ENCODE data around the gene PHF2.

PHF2 gene

GRCh38 chr9:93630806-93631411, 54.5 kb downstream of the PHF2 start:
- H3K27ac Mint-ChIP-seq: no peak overlapping the region
- no peaks in the 10 kb centered on the region for H3K27me3 Mint-ChIP-seq
- H3K9me3 Mint-ChIP-seq: peaks cover 5 to 12% of the 10 kb centered on the region in 2 donors
- H3K36me3 Mint-ChIP-seq: peaks cover 31 to 50% of the 10 kb centered on the region in 2 donors
- no peak for ATAC-seq (replicated peaks)
- H3K4me3 Mint-ChIP-seq: no peak overlapping the region
- H3K4me1 Mint-ChIP-seq: peaks cover 0 to 4% of the 10 kb centered on the region in 2 donors
- no peak for DNase-seq

GRCh38 chr9:93633492-93634221, 57.3 kb downstream of the PHF2 start:
- Mint-ChIP-seq H3K36me3 (peaks cover 49 to 61% of the 10 kb centered on the region in 2 donors), H3K27ac (no peak overlapping the region), H3K27me3 (no peaks in the 10 kb centered on the region), H3K4me1 (peaks cover 0 to 4% of the 10 kb centered on the region in 2 donors), H3K9me3 (peaks cover 10 to 11% of the 10 kb centered on the region in 2 donors), H3K4me3 (no peak overlapping the region)
- DNase-seq: no peak
- ATAC-seq (replicated peaks): no peak

GRCh38 chr9:93634311-93635185, 58.2 kb downstream of the PHF2 start:
- Mint-ChIP-seq H3K4me1 (peaks cover 0 to 4% of the 10 kb centered on the region in 2 donors), H3K27me3 (no peaks in the 10 kb centered on the region), H3K36me3 (peaks cover 52 to 65% of the 10 kb centered on the region in 2 donors), H3K27ac (no peak overlapping the region), H3K4me3 (no peak overlapping the region), H3K9me3 (peaks cover 10 to 11% of the 10 kb centered on the region in 2 donors)
- DNase-seq: no peak
- ATAC-seq (replicated peaks): no peak

GRCh38 chr9:93635186-93636107, 59.1 kb downstream of the PHF2 start:
- DNase-seq: no peak
- H3K9me3 Mint-ChIP-seq: peaks cover 10 to 11% of the 10 kb centered on the region in 2 donors
- H3K36me3 Mint-ChIP-seq: peaks cover 56 to 66% of the 10 kb centered on the region in 2 donors
- no peak for ATAC-seq (replicated peaks)
- H3K4me3 Mint-ChIP-seq: no peak overlapping the region
- no peak overlapping the region for H3K27ac Mint-ChIP-seq
- peaks cover 0 to 2% of the 10 kb centered on the region in 2 donors for H3K4me1 Mint-ChIP-seq
- no peaks in the 10 kb centered on the region for H3K27me3 Mint-ChIP-seq

- no peak overlapping the region for H3K27ac Mint-ChIP-seq
- H3K4me3 Mint-ChIP-seq: no peak overlapping the region
- no peak for ATAC-seq (replicated peaks)
- H3K9me3 Mint-ChIP-seq: peaks cover 10 to 11% of the 10 kb centered on the region in 2 donors
- peaks cover 56 to 68% of the 10 kb centered on the region in 2 donors for H3K36me3 Mint-ChIP-seq
- DNase-seq: no peak
- no peaks in the 10 kb centered on the region for H3K4me1 Mint-ChIP-seq
- H3K27me3 Mint-ChIP-seq: no peaks in the 10 kb centered on the region
Measured at GRCh38 chr9:93636172-93636661, 59.8 kb downstream of the PHF2 start.

GRCh38 chr9:93636667-93637066, 60.3 kb downstream of the PHF2 start:
- no peak for DNase-seq
- no peak for ATAC-seq (replicated peaks)
- no peak overlapping the region for H3K27ac Mint-ChIP-seq
- H3K4me1 Mint-ChIP-seq: no peaks in the 10 kb centered on the region
- H3K36me3 Mint-ChIP-seq: peaks cover 55 to 72% of the 10 kb centered on the region in 2 donors
- H3K9me3 Mint-ChIP-seq: peaks cover 10 to 11% of the 10 kb centered on the region in 2 donors
- no peak overlapping the region for H3K4me3 Mint-ChIP-seq
- H3K27me3 Mint-ChIP-seq: no peaks in the 10 kb centered on the region

- DNase-seq: no peak
- no peaks in the 10 kb centered on the region for H3K27me3 Mint-ChIP-seq
- no peaks in the 10 kb centered on the region for H3K4me1 Mint-ChIP-seq
- H3K9me3 Mint-ChIP-seq: peaks cover 10 to 11% of the 10 kb centered on the region in 2 donors
- no peak overlapping the region for H3K4me3 Mint-ChIP-seq
- no peak for ATAC-seq (replicated peaks)
- no peak overlapping the region for H3K27ac Mint-ChIP-seq
- H3K36me3 Mint-ChIP-seq: peaks cover 58 to 79% of the 10 kb centered on the region in 2 donors
Measured at GRCh38 chr9:93637886-93638285, 61.5 kb downstream of the PHF2 start.

GRCh38 chr9:93640027-93640426, 63.6 kb downstream of the PHF2 start:
- H3K27me3 Mint-ChIP-seq: no peaks in the 10 kb centered on the region
- H3K9me3 Mint-ChIP-seq: peaks cover 10 to 11% of the 10 kb centered on the region in 2 donors
- DNase-seq (no peak), ATAC-seq (replicated peaks) (no peak)
- H3K36me3 Mint-ChIP-seq: peaks cover 66 to 83% of the 10 kb centered on the region in 2 donors
- no peak overlapping the region for H3K27ac Mint-ChIP-seq
- H3K4me1 Mint-ChIP-seq: no peaks in the 10 kb centered on the region
- no peak overlapping the region for H3K4me3 Mint-ChIP-seq

- H3K27me3 Mint-ChIP-seq: no peaks in the 10 kb centered on the region
- H3K4me3 Mint-ChIP-seq: no peak overlapping the region
- H3K36me3 Mint-ChIP-seq: peaks cover 40 to 57% of the 10 kb centered on the region in 2 donors
- peaks cover 0 to 2% of the 10 kb centered on the region in 2 donors for H3K9me3 Mint-ChIP-seq
- H3K27ac Mint-ChIP-seq: no peak overlapping the region
- ATAC-seq (replicated peaks) (no peak), DNase-seq (no peak)
- H3K4me1 Mint-ChIP-seq: no peaks in the 10 kb centered on the region
Measured at GRCh38 chr9:93642961-93643360, 66.6 kb downstream of the PHF2 start.

- ATAC-seq (replicated peaks) (no peak), DNase-seq (no peak)
- no peaks in the 10 kb centered on the region for H3K9me3 Mint-ChIP-seq
- H3K27me3 Mint-ChIP-seq: no peaks in the 10 kb centered on the region
- peaks cover 31 to 52% of the 10 kb centered on the region in 2 donors for H3K36me3 Mint-ChIP-seq
- no peaks in the 10 kb centered on the region for H3K4me1 Mint-ChIP-seq
- no peak overlapping the region for H3K27ac Mint-ChIP-seq
- H3K4me3 Mint-ChIP-seq: no peak overlapping the region
Measured at GRCh38 chr9:93644397-93645088, 68.2 kb downstream of the PHF2 start.

- ATAC-seq (replicated peaks) (no peak), DNase-seq (no peak)
- H3K9me3 Mint-ChIP-seq: no peaks in the 10 kb centered on the region
- no peaks in the 10 kb centered on the region for H3K27me3 Mint-ChIP-seq
- no peaks in the 10 kb centered on the region for H3K4me1 Mint-ChIP-seq
- no peak overlapping the region for H3K4me3 Mint-ChIP-seq
- H3K27ac Mint-ChIP-seq: no peak overlapping the region
- peaks cover 27 to 46% of the 10 kb centered on the region in 2 donors for H3K36me3 Mint-ChIP-seq
Measured at GRCh38 chr9:93645149-93645889, 68.9 kb downstream of the PHF2 start.

GRCh38 chr9:93645921-93646639, 69.7 kb downstream of the PHF2 start:
- H3K27ac Mint-ChIP-seq: no peak overlapping the region
- ATAC-seq (replicated peaks) (no peak), DNase-seq (no peak)
- peaks cover 23 to 40% of the 10 kb centered on the region in 2 donors for H3K36me3 Mint-ChIP-seq
- no peak overlapping the region for H3K4me3 Mint-ChIP-seq
- no peaks in the 10 kb centered on the region for H3K9me3 Mint-ChIP-seq
- no peaks in the 10 kb centered on the region for H3K27me3 Mint-ChIP-seq
- H3K4me1 Mint-ChIP-seq: no peaks in the 10 kb centered on the region

Measured in stimulated activated naive B cell treated with anti-CD40 and anti-IgM and Interleukin-4, amounts not matched to agents 10 μg/mL and 1 μg/mL and 100 μg/mL, for 72 hours (primary cell).